Duodenal mucosa (tissue), 2 donors: ENCODE data around the gene SCAF11.
"Not testable (repeated sequence)": the region's sequence is repeated elsewhere in the genome, so short reads cannot be mapped to it uniquely, and the experiment has no call there.

Source experiments
- H3K27ac ChIP-seq: one replicate; pipeline ENCODE4 v1.7.0; 2013; ENCODE audit warnings: low read depth, low read length
- H3K27me3 ChIP-seq, 2 donors: one replicate each; pipeline ENCODE4 v1.7.0; 2013; ENCODE audit warnings: low read length in 2 of 2, control low read depth in 1 of 2; ENCODE audit not compliant: insufficient read depth in 2 of 2, control insufficient read depth in 1 of 2
- H3K36me3 ChIP-seq, 2 donors: one replicate each; pipeline ENCODE4 v1.7.0; 2013; ENCODE audit warnings: low read length in 2 of 2, control low read depth in 1 of 2; ENCODE audit not compliant: insufficient read depth in 2 of 2, control insufficient read depth in 1 of 2
- H3K4me1 ChIP-seq, 2 donors: one replicate each; pipeline ENCODE4 v1.7.0; 2013; ENCODE audit warnings: low read length in 2 of 2, control low read depth in 1 of 2; ENCODE audit not compliant: insufficient read depth in 2 of 2, control insufficient read depth in 1 of 2
- H3K4me3 ChIP-seq, 2 donors: one replicate each; pipeline ENCODE4 v1.7.0; 2013; ENCODE audit warnings: low read length in 2 of 2, low read depth in 1 of 2
- H3K9ac ChIP-seq, 2 donors: one replicate each; pipeline ENCODE4 v1.7.0; 2013; ENCODE audit warnings: low read length in 2 of 2, low read depth in 1 of 2
- H3K9me3 ChIP-seq, 2 donors: one replicate each; pipeline ENCODE4 v1.7.0; 2013; ENCODE audit warnings: low read length in 2 of 2, control low read depth in 1 of 2; ENCODE audit not compliant: control insufficient read depth in 1 of 2

SCAF11 gene

DNA sequence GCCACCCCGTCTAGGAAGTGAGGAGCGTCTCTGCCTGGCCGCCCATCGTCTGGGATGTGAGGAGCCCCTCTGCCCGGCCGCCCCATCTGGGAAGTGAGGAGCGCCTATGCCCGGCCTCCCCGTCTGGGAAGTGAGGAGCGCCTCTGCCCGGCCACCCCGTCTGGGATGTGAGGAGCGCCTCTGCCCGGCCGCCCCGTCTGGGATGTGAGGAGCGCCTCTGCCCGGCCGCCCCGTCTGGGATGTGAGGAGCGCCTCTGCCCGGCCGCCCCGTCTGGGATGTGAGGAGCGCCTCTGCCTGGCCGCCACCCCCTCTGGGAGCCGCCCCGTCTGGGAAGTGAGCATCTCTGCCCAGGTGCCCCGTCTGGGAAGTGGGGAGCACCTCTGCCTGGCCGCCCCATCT lies 9.7 kb upstream of the SCAF11 start:
- not testable (repeated sequence) for H3K4me1 ChIP-seq, H3K27me3 ChIP-seq, H3K27ac ChIP-seq, H3K4me3 ChIP-seq, H3K9ac ChIP-seq, H3K9me3 ChIP-seq, H3K36me3 ChIP-seq

DNA sequence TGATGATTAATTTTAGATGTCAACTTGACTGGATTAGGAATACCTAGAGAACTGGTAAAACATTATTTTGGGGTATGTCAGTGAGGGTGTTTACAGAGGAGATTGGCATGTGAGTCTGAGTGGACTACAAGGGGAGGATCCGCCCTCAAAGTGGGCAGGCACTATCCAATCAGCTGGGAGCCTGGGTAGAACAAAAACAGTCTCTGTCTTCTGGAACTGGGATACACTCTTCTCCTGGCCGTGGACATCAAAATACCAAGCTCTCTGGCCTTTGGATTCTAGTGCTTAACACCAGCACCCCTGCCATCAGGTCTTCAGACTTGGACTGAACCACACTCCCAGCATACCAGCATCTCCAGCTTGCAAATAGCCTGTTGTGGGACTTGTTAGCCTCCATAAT lies 4.4 kb upstream of the SCAF11 start:
- Histone ChIP-seq H3K4me3 (no peak overlapping the region), H3K9me3 (no peaks in the 10 kb centered on the region), H3K4me1 (no peaks in the 10 kb centered on the region), H3K27me3 (no peaks in the 10 kb centered on the region), H3K9ac (no peak overlapping the region), H3K27ac (no peak overlapping the region), H3K36me3 (no peaks in the 10 kb centered on the region)

DNA sequence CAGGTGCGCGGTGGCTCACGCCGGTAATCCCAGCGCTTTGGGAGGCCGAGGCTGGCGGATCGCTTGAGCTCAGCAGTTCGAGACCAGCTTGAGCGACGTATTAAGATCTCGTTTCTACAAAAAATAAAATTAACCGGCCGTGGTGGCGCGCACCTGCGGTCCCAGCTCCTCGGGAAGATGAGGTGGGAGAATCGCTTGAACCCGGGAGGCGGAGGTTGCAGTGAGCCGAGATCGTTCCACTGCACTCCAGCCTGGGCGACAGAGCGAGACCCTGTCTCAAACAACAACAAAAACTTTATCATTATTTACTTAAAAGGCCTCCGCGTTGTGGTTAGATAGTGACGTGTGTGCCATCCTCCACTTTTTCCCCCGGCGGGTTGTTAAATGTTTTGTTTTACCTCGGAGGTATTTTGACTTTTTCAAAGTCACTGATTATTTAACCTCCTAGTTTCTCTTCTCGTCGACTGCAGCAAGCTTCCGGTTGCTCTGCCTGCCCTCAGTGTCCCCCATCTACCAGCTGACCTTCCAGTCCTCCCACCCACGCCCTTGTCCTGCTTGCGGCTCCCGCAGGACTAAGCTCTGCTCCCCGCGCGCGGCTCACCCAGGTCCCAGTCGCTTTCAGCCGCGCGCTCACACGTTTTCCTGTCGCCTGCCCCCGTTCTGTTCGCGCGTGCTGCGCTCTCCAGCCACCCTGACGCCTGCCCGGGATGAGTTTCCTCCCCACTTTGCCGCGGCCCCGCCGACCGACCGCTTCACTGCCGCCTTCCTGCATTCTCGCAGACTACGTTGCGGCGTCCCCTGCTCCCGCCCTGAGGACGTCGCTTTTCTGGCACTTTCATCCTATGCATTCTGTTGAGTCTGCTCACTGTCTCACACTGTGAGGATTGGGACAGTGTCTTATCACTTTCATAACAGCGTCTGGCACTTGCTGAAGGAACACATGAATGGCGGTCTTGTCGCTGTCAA lies 1.2 kb upstream of the SCAF11 start:
- H3K36me3 ChIP-seq, result peaks cover 0 to 6% of the 10 kb centered on the region in 2 donors
- no peaks in the 10 kb centered on the region for H3K27me3 ChIP-seq
- peaks cover 16 to 24% of the 10 kb centered on the region in 2 donors for H3K4me1 ChIP-seq
- H3K4me3 ChIP-seq, result peak overlapping the region; percentile 87 to 90
- H3K27ac ChIP-seq, result peak overlapping the region; percentile 92
- no peaks in the 10 kb centered on the region for H3K9me3 ChIP-seq
- H3K9ac ChIP-seq, result peak overlapping the region; percentile 90 to 93

DNA sequence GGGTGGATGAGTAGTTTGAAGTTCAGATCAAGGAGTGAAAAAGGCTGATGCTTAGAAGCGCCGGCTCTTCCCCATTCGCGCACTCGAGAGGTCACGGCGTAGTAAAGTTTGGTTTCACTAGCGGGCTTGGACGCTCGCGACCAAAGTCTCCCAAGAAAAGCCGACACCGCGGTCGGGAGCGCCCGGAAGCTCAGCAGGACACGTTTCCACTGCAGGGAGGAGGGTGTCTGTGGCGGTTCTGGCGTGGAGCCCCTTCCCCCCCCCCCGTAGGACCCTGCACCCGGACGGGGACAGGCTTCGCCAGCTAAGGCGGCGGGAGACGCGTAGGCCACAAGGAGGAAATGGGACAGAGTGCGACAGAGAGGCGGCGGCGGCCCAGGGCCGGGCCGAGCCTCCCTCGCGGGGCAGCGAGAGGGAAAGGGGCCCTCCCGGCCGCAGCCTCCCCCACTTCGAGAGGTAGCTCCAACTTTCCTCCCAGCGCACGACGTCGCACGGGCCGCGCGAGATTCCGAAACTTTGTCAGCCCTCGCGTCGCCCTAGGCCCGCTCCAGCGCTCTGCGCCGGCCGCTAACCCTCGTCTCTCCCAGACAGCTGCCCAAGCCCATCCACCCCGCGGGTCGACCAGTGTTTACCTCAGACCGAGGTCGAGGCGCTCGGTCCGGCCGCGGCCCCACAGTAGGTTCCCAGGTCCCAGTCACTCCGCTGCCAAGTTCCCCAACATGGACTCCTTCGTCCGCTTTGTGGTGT lies 480 bp downstream of the SCAF11 start:
- Histone ChIP-seq H3K9me3 (no peaks in the 10 kb centered on the region), H3K27ac (peak overlapping the region; percentile 99), H3K4me3 (peak overlapping the region; percentile 92 to 93), H3K36me3 (peaks cover 0 to 9% of the 10 kb centered on the region in 2 donors), H3K9ac (peak overlapping the region; percentile 96 to 99), H3K4me1 (peaks cover 16 to 41% of the 10 kb centered on the region in 2 donors), H3K27me3 (no peaks in the 10 kb centered on the region)

DNA sequence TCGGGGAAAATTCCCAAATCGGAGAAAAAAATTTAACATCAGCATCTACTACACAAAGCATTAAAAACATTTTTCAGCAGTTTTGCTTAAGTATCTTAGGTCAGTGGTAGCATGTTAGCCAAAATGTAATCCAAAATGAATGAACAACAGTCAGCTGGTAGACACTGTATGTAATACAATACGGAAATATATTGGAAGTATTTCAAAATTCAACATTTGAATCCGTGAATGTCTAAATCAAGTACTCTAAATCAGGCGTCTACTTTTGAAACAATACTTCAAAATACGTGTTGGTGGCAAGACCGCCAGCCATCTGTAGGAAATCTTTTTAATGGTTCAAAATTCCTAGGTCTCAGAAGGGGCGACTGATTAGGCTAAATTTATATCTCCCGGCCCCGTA lies 1.1 kb downstream of the SCAF11 start:
- H3K9ac ChIP-seq, result peak overlapping the region; percentile 96 to 99
- H3K4me1 ChIP-seq, result peaks cover 17 to 44% of the 10 kb centered on the region in 2 donors
- peak overlapping the region; percentile 99 for H3K27ac ChIP-seq
- no peaks in the 10 kb centered on the region for H3K9me3 ChIP-seq
- H3K27me3 ChIP-seq, result no peaks in the 10 kb centered on the region
- H3K4me3 ChIP-seq, result peak overlapping the region; percentile 92 to 93
- peaks cover 0 to 9% of the 10 kb centered on the region in 2 donors for H3K36me3 ChIP-seq

DNA sequence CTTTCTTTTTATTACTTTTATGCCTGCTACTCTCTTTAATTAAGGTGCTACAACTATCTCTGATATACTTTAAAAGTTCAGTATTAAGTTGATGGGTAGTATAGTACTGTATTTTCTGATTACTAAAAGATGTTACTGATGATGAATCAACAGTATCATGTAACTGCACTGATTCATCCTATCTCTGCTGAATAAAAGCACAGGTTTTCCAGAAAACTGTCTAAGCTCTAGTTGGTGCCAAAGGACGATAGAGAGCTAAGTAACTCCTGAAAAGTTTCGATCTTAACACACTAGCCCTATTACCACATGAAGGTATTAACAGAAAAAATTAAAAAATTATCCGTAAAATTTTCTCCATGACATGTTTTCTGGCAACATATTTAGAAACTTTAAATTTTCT lies 2.1 kb downstream of the SCAF11 start:
- Histone ChIP-seq H3K27ac (no peak overlapping the region), H3K9me3 (no peaks in the 10 kb centered on the region), H3K4me3 (peak overlapping the region in 1 of 2 donors; percentile 93), H3K36me3 (peaks cover 0 to 9% of the 10 kb centered on the region in 2 donors), H3K27me3 (no peaks in the 10 kb centered on the region), H3K4me1 (peaks cover 21 to 54% of the 10 kb centered on the region in 2 donors), H3K9ac (peak overlapping the region in 1 of 2 donors; percentile 99)

DNA sequence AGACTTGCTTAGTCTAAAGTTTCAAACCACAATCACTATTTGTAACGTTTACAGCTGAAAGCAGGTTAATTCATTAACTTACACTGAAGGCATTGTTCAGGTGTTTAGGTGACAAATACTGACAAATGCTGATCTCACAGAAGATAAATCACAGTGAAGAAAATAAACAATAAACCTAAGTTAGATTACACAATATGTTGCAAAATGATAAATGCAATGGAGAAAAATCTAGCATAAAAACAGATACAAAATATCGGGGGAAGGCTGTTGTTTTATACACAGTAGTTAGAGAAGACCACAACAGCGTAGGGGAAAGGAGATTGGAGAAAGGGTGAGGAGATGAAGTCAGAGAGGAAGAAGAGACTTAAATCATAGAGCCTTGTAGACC lies 3.0 kb downstream of the SCAF11 start:
- Histone ChIP-seq H3K9me3 (no peaks in the 10 kb centered on the region), H3K4me1 (peaks cover 21 to 63% of the 10 kb centered on the region in 2 donors), H3K9ac (no peak overlapping the region), H3K27me3 (no peaks in the 10 kb centered on the region), H3K27ac (no peak overlapping the region), H3K4me3 (peak overlapping the region in 1 of 2 donors; percentile 37), H3K36me3 (peaks cover 0 to 9% of the 10 kb centered on the region in 2 donors)

DNA sequence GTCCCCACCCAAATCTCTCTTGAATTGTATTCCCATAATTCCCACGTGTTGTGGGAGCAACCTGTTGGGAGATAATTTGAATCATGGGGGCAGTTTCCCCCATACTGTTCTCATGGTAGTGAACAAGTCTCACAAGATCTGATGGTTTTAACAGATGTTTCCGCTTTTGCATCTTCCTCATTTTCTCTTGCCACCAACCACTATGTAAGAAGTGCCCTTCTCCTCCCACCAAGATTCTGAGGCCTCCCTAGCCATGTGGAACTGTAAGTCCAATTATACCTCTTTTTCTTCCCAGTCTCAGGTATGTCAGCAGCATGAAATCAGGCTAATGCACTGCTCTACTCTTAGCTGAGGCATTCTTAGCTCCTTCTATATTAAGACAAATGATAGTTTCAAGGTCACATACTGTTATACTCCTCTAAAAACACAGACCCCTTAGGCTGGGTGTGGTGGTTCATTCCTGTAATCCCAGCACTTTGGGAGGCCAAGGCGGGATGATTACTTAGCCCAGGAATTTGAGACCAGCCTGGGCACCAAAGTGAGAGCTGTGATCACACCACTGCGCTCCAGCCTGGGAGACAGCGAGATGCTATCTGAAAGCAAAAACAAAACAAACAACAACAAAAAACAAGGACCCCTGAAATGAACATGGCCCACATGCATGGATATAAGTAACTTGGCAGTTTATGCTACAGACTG lies 3.6 kb downstream of the SCAF11 start:
- Histone ChIP-seq H3K9me3 (no peaks in the 10 kb centered on the region), H3K4me1 (peaks cover 21 to 63% of the 10 kb centered on the region in 2 donors), H3K4me3 (no peak overlapping the region), H3K36me3 (peaks cover 0 to 9% of the 10 kb centered on the region in 2 donors), H3K27me3 (no peaks in the 10 kb centered on the region), H3K9ac (no peak overlapping the region), H3K27ac (no peak overlapping the region)

DNA sequence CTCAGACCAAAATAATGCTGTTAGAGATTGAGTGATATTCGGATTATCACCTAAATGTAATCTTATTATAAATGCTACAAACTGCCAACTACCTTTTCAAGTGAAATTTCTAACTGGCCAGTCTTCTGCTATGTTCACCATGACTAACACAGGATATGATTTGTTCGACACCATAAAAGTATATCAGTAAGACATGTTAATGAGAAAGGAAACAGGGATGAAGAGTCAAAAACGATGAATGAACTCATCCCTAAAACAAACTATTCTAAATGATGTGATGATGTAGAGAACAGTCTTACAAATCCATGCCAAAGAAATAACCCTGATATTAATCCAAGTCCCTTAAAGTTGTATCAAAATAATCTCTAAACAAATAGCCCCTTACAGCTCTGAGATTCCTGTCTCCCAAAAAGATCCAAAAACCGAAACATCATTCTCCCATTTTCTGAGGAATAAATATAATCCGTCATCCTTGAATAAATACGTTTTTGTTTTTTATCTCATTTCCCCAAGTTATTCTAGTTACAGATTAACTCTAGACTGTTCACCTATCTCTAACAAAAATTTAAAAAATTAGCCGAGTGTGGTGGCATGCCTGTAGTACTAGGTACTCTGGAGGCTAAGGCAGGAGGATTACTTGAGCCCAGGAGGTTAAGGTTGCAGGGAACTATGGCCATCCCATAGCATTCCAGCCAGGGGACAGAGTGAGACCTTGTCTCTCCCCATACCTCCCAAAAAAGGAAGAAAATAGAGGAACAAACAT lies 9.1 kb downstream of the SCAF11 start:
- no peaks in the 10 kb centered on the region for H3K9me3 ChIP-seq

More for the DNA sequence above, 9.1 kb downstream of the SCAF11 start:
- no peak overlapping the region for H3K4me3 ChIP-seq
- no peak overlapping the region for H3K27ac ChIP-seq
- no peak overlapping the region for H3K9ac ChIP-seq
- peaks cover 18 to 66% of the 10 kb centered on the region in 2 donors for H3K4me1 ChIP-seq
- H3K36me3 ChIP-seq, result no peaks in the 10 kb centered on the region
- no peaks in the 10 kb centered on the region for H3K27me3 ChIP-seq
